Hepatocyte (in vitro differentiated cells): ENCODE data around the gene ZNF865. TPM values are rescaled to one million over a fixed set of nuclear protein-coding genes. Genes with fewer than 3 reads are reported as not detected.

Source experiments
- DNase-seq: peaks from one replicate; pipeline ENCODE4 v3.0.0-alpha.2; 2016; ENCODE audit warnings: low spot score
- H2AFZ ChIP-seq: fragments of 200-600 bp; sonication (generic); 2 replicates; pipeline ENCODE4 v1.6.0; 2016; ENCODE audit warnings: antibody characterized with exemption, mild to moderate bottlenecking
- H3K27ac ChIP-seq: fragments of 200-600 bp; sonication (generic); 2 replicates; pipeline ENCODE4 v1.5.1; 2016; ENCODE audit warnings: mild to moderate bottlenecking
- H3K27me3 ChIP-seq: fragments of 200-600 bp; sonication (generic); 2 replicates; pipeline ENCODE4 v1.6.1; 2016
- H3K36me3 ChIP-seq: fragments of 200-600 bp; sonication (generic); replicated peaks from 2 replicates; pipeline ENCODE4 v1.5.1; 2016; ENCODE audit warnings: low read depth; ENCODE audit not compliant: insufficient read depth
- H3K4me1 ChIP-seq: fragments of 200-600 bp; sonication (generic); 2 replicates; pipeline ENCODE4 v1.5.1; 2016; ENCODE audit warnings: mild to moderate bottlenecking, moderate library complexity; ENCODE audit not compliant: insufficient read depth
- H3K4me2 ChIP-seq: fragments of 200-600 bp; sonication (generic); 2 replicates; pipeline ENCODE4 v1.6.0; 2016
- H3K4me3 ChIP-seq: fragments of 200-600 bp; sonication (generic); 2 replicates; pipeline ENCODE4 v1.5.1; 2016; ENCODE audit warnings: mild to moderate bottlenecking
- H3K79me2 ChIP-seq: fragments of 200-600 bp; sonication (generic); 2 replicates; pipeline ENCODE4 v1.6.0; 2017; ENCODE audit warnings: mild to moderate bottlenecking
- H3K9me2 ChIP-seq: fragments of 200-600 bp; sonication (generic); replicated peaks from 2 replicates; pipeline ENCODE4 v1.6.0; 2017; ENCODE audit warnings: mild to moderate bottlenecking; ENCODE audit not compliant: insufficient read depth
- H3K9me3 ChIP-seq: fragments of 200-600 bp; sonication (generic); 2 replicates; pipeline ENCODE4 v1.5.1; 2016; ENCODE audit warnings: low read depth, mild to moderate bottlenecking
- H4K20me1 ChIP-seq: fragments of 200-600 bp; sonication (generic); 2 replicates; pipeline ENCODE4 v1.6.0; 2016; ENCODE audit warnings: mild to moderate bottlenecking; ENCODE audit not compliant: insufficient read depth, poor library complexity, severe bottlenecking
- CTCF ChIP-seq: fragments of 200-600 bp; sonication (generic); IDR thresholded peaks from 2 replicates; pipeline ENCODE4 v1.5.1; 2016; ENCODE audit warnings: antibody characterized with exemption, mild to moderate bottlenecking; ENCODE audit not compliant: poor library complexity
- EZH2 ChIP-seq: fragments of 200-600 bp; sonication (generic); IDR thresholded peaks from 2 replicates; pipeline ENCODE4 v1.6.1; 2016; ENCODE audit warnings: antibody characterized with exemption, mild to moderate bottlenecking, borderline replicate concordance
- EZH2phosphoT487 ChIP-seq: fragments of 200-600 bp; sonication (generic); IDR thresholded peaks from one replicate; pipeline ENCODE4 v1.6.1; 2018; ENCODE audit warnings: antibody characterized with exemption, mild to moderate bottlenecking, low read depth, moderate library complexity; ENCODE audit not compliant: unreplicated experiment, severe bottlenecking
- WGBS: methylation state at CpG from one replicate; pipeline ENCODE4 v1.1.6; 2016; ENCODE audit warnings: low lambda C conversion rate; ENCODE audit errors: missing lambda C conversion rate; 5-methylcytosine and 5-hydroxymethylcytosine counted together
- polyA plus RNA-seq: library from polyadenylated mRNA; unstranded; fragments of >200 nt; fragmentation: Nextera tagmentation; extraction: Ambion mirVana; gene quantifications from 2 replicates; pipeline ENCODE4 v1.2.1, GENCODE V29; 2016
- total RNA-seq: library from RNA; depleted of rRNA; stranded (reverse); fragments of >200 nt; gene quantifications from 2 replicates; pipeline ENCODE4 v1.2.3, GENCODE V29; 2014

ZNF865 gene
- total and polyA plus RNA-seq, 2 experiments from 2014 or later: 1.7 to 3.0 TPM

GRCh38 chr19:55600662-55601028 is 4.8 kb upstream of the ZNF865 start:
- H3K27ac ChIP-seq: peak overlapping the region; percentile 98
- H3K9me2 ChIP-seq: no peaks in the 10 kb centered on the region
- peak overlapping the region; percentile 74 for H2AFZ ChIP-seq
- TF ChIP-seq EZH2: no peak
- TF ChIP-seq CTCF: no peak
- TF ChIP-seq EZH2phosphoT487: no peak
- H3K79me2 ChIP-seq: peaks cover 5% of the 10 kb centered on the region
- WGBS: 16% methylated on average over 11 of the region's 15 CpGs
- peaks cover 13% of the 10 kb centered on the region for H3K4me1 ChIP-seq
- no peaks in the 10 kb centered on the region for H3K36me3 ChIP-seq
- no peaks in the 10 kb centered on the region for H4K20me1 ChIP-seq
- peak overlapping the region; percentile 93 for H3K4me2 ChIP-seq
- peak overlapping the region; percentile 76 for H3K4me3 ChIP-seq
- no peaks in the 10 kb centered on the region for H3K27me3 ChIP-seq
- DNase-seq: no peak
- no peaks in the 10 kb centered on the region for H3K9me3 ChIP-seq

GRCh38 chr19:55601084-55601483 is 4.4 kb upstream of the ZNF865 start:
- peak overlapping the region; percentile 93 for H3K4me2 ChIP-seq
- H3K9me3 ChIP-seq: no peaks in the 10 kb centered on the region
- H3K27ac ChIP-seq: peak overlapping the region; percentile 98
- no peak for TF ChIP-seq EZH2
- no peaks in the 10 kb centered on the region for H4K20me1 ChIP-seq
- 91% methylated on average over 4 of the region's 4 CpGs for WGBS
- H3K79me2 ChIP-seq: peaks cover 9% of the 10 kb centered on the region
- no peaks in the 10 kb centered on the region for H3K27me3 ChIP-seq
- H3K4me3 ChIP-seq: peak overlapping the region; percentile 76
- peaks cover 13% of the 10 kb centered on the region for H3K4me1 ChIP-seq
- H3K36me3 ChIP-seq: no peaks in the 10 kb centered on the region
- DNase-seq: no peak
- peak overlapping the region; percentile 74 for H2AFZ ChIP-seq
- no peaks in the 10 kb centered on the region for H3K9me2 ChIP-seq

GRCh38 chr19:55602104-55603001 is 3.1 kb upstream of the ZNF865 start:
- no peak for TF ChIP-seq EZH2
- TF ChIP-seq EZH2phosphoT487: no peak
- no peak for TF ChIP-seq CTCF
- Histone ChIP-seq H3K4me1 (peaks cover 19% of the 10 kb centered on the region), H3K27ac (no peak overlapping the region), H3K36me3 (no peaks in the 10 kb centered on the region), H3K9me3 (no peaks in the 10 kb centered on the region), H3K9me2 (no peaks in the 10 kb centered on the region), H3K79me2 (peaks cover 19% of the 10 kb centered on the region), H3K27me3 (no peaks in the 10 kb centered on the region), H4K20me1 (no peaks in the 10 kb centered on the region), H2AFZ (no peak overlapping the region), H3K4me3 (no peak overlapping the region), H3K4me2 (no peak overlapping the region)
- DNase-seq: no peak
- 98% methylated on average over 57 of the region's 60 CpGs for WGBS

- no peak overlapping the region for H3K4me3 ChIP-seq
- peaks cover 27% of the 10 kb centered on the region for H3K79me2 ChIP-seq
- H3K9me2 ChIP-seq: no peaks in the 10 kb centered on the region
- WGBS: 94% methylated on average over 20 of the region's 21 CpGs
- H3K36me3 ChIP-seq: no peaks in the 10 kb centered on the region
- H3K4me1 ChIP-seq: peaks cover 19% of the 10 kb centered on the region
- no peak overlapping the region for H3K4me2 ChIP-seq
- no peak overlapping the region for H2AFZ ChIP-seq
- no peak for DNase-seq
- H3K9me3 ChIP-seq: no peaks in the 10 kb centered on the region
- H3K27ac ChIP-seq: no peak overlapping the region
- peaks cover 3% of the 10 kb centered on the region for H4K20me1 ChIP-seq
- no peaks in the 10 kb centered on the region for H3K27me3 ChIP-seq
- TF ChIP-seq CTCF (no peak), EZH2phosphoT487 (no peak), EZH2 (no peak)
These were observed 2.3 kb upstream of the ZNF865 start for GRCh38 chr19:55603115-55603514.
